ENCODE measurements around the gene B3GNT8. TPM values are rescaled to one million over a fixed set of nuclear protein-coding genes. Genes with fewer than 3 reads are reported as not detected.

B3GNT8 gene
- polyA plus RNA-seq, 1 donor from 2014 or later = not detected

DNA sequence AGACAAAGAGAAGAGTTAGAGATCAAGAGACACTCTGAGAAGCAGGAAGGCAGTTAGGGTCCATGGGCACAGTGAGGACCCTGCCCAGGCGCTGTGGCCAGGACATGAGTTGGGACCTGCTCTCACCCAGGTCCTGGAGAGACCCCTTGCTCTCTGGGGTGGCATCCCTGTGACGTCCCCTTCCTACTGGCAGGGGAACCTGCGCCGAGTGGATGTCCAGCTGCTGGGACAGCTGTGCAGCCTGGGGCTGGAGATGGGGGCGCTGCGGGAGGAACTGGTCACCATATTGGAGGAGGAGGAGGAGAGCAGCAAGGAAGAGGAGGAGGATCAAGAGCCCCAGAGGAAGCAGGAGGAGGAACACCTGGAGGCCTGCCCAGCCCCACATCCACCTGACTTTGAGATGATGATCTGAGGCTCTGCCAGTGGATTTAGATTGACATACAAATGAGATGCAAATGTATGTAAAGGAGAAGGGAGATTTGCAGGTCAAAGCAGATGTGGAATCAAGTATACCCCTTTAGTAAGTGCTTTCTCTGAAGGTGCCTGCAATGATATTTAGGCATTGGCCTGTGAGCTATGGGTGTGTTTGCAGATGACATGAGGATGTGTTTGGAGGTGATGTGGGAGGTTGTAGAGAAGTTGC lies 16.8 kb upstream of the B3GNT8 start (continued):
- no peak for TF ChIP-seq REST (IDR thresholded peaks at IDR 0.05; ENCODE audit: borderline replicate concordance)

DNA sequence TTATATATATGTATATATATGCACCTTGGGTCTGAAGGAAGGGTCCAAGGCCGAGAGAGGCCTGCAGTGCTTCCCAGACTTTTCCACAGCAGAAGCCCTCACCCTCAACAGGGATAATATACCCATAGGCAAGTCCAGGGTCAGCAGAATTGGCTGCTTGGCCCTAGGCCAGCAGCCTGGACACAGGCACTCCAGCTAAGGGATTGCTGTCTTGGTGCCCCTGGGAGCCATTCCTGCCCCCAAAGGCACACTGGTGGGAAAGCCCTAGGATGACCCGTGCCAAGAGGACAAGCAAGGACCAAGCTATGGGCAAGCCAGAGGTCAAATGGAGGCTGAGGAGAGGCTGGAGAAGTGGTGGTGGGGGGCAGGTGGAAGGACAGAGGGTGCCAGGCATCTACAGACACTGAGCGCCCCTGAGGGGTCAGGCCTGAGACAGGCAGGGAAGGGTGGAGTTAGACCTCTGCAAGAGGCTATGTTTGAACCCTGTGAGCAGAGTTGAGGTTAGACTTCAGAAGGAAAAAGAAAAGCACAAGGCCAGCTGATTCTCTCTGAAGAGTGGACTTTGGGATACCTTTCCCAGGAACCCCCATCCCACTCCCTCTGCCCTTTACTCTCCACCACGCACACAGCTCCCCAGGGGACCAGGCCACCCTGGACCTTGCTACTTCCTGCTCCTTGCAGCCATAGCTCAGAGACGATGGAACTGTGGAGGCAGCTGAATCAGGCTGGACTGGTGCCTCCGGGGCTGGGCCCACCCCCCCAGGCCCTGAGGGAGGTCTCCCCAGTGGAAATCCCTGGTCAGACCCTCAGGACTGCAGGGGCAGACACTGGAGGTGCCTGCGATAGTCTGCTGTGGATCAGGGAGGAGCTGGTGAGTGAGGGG lies 15.5 kb upstream of the B3GNT8 start, which contains the start of gene ERICH4:
Gene ERICH4 (plus strand): TSS at position 684 of the 883 bp plus-strand sequence. CDS start 14 bp downstream, at position 698.
- Histone ChIP-seq H3K9me2 (ENCODE audit: insufficient read depth, low read length) (no peaks in the 10 kb centered on the region), H3K27me3 (ENCODE audit: insufficient read depth, low read depth, low read length) (peaks cover 3% of the 10 kb centered on the region), H3K79me2 (replicated peaks; ENCODE audit: insufficient read depth, low read length) (peaks cover 9% of the 10 kb centered on the region), H3K9ac (ENCODE audit: low read length) (no peak within 1 kb of the TSS), H3K36me3 (ENCODE audit: insufficient read depth, low read length) (no peaks in the 10 kb centered on the region), H3K9me3 (ENCODE audit: low read length) (no peaks in the 10 kb centered on the region), H3K4me3 (ENCODE audit: low read length) (no peak within 1 kb of the TSS), H3K4me2 (ENCODE audit: low read length) (no peak within 1 kb of the TSS), H2AFZ (ENCODE audit: low read depth, low read length) (no peak within 1 kb of the TSS), H3K27ac (ENCODE audit: low read length) (no peak within 1 kb of the TSS), H3F3A (ENCODE audit: insufficient read depth, low read length, poor library complexity, severe bottlenecking) (no peaks in the 10 kb centered on the region), H4K20me1 (ENCODE audit: insufficient read depth) (no peaks in the 10 kb centered on the region)
- TF ChIP-seq RAD21 (conservative IDR thresholded peaks at IDR 0.05) (no peak), SMC3 (conservative IDR thresholded peaks at IDR 0.05; ENCODE audit: poor library complexity) (no peak), POLR2AphosphoS5 (IDR thresholded peaks at IDR 0.05) (no peak), TAF1 (IDR thresholded peaks at IDR 0.05; ENCODE audit: low read depth) (no peak), EZH2 (IDR thresholded peaks at IDR 0.05; ENCODE audit: borderline replicate concordance, insufficient read depth, low read length, poor library complexity, severe bottlenecking) (no peak), REST (IDR thresholded peaks at IDR 0.05; ENCODE audit: borderline replicate concordance) (no peak), EP300 (conservative IDR thresholded peaks at IDR 0.05; ENCODE audit: poor library complexity, severe bottlenecking) (no peak), MXI1 (conservative IDR thresholded peaks at IDR 0.05; ENCODE audit: poor library complexity, severe bottlenecking) (no peak)
- TF ChIP-seq, protein P1, sequence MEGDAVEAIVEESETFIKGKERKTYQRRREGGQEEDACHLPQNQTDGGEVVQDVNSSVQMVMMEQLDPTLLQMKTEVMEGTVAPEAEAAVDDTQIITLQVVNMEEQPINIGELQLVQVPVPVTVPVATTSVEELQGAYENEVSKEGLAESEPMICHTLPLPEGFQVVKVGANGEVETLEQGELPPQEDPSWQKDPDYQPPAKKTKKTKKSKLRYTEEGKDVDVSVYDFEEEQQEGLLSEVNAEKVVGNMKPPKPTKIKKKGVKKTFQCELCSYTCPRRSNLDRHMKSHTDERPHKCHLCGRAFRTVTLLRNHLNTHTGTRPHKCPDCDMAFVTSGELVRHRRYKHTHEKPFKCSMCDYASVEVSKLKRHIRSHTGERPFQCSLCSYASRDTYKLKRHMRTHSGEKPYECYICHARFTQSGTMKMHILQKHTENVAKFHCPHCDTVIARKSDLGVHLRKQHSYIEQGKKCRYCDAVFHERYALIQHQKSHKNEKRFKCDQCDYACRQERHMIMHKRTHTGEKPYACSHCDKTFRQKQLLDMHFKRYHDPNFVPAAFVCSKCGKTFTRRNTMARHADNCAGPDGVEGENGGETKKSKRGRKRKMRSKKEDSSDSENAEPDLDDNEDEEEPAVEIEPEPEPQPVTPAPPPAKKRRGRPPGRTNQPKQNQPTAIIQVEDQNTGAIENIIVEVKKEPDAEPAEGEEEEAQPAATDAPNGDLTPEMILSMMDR (IDR thresholded peaks at IDR 0.05; ENCODE audit: poor library complexity, severe bottlenecking) = no peak

Measured in neural cell (in vitro differentiated cells).